Uterus (tissue), 2 donors: ENCODE data around the gene ZNF850.

ENCODE experiments used
- POLR2A ChIP-seq, 2 donors: fragments of 450-650 bp; IDR thresholded peaks; one replicate each; pipeline ENCODE4 v1.6.1; 2016; ENCODE audit warnings: antibody characterized with exemption in 2 of 2, mild to moderate bottlenecking in 1 of 2, moderate library complexity in 1 of 2
- TF ChIP-seq, protein P1 (sequence below), 4 experiments: fragments of 200-600 bp in 2 of 4; fragments of 450-650 bp in 2 of 4; sonication (generic) in 2 of 4; IDR thresholded peaks; one replicate each; pipeline ENCODE4 v1.5.1; 2016 to 2019; ENCODE audit warnings: antibody characterized with exemption in 4 of 4, mild to moderate bottlenecking in 2 of 4, moderate library complexity in 1 of 4

- TF ChIP-seq, protein P1, sequence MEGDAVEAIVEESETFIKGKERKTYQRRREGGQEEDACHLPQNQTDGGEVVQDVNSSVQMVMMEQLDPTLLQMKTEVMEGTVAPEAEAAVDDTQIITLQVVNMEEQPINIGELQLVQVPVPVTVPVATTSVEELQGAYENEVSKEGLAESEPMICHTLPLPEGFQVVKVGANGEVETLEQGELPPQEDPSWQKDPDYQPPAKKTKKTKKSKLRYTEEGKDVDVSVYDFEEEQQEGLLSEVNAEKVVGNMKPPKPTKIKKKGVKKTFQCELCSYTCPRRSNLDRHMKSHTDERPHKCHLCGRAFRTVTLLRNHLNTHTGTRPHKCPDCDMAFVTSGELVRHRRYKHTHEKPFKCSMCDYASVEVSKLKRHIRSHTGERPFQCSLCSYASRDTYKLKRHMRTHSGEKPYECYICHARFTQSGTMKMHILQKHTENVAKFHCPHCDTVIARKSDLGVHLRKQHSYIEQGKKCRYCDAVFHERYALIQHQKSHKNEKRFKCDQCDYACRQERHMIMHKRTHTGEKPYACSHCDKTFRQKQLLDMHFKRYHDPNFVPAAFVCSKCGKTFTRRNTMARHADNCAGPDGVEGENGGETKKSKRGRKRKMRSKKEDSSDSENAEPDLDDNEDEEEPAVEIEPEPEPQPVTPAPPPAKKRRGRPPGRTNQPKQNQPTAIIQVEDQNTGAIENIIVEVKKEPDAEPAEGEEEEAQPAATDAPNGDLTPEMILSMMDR (IDR thresholded peaks at IDR 0.05) = no peak
- TF ChIP-seq POLR2A (IDR thresholded peaks at IDR 0.05) = no peak
Observed at GRCh38 chr19:36672368-36672767, 100.2 kb downstream of the ZNF850 start.
